Sigmoid colon (tissue), 7 donors: ENCODE results near the gene ACYP2. TPM values are rescaled to one million over a fixed set of nuclear protein-coding genes. Genes with fewer than 3 reads are reported as not detected.

Experiments used
- DNase-seq: peaks from one replicate; pipeline ENCODE4 v3.0.0-alpha.2; 2019
- H3K27ac ChIP-seq, 4 donors: fragments of 200-600 bp; sonication (generic); one replicate each; pipeline ENCODE4 v1.5.1; 2016 to 2019; ENCODE audit warnings: mild to moderate bottlenecking in 1 of 4
- H3K27me3 ChIP-seq, 3 donors: fragments of 200-600 bp; sonication (generic); one replicate each; pipeline ENCODE4 v1.5.1; 2019; ENCODE audit warnings: mild to moderate bottlenecking in 1 of 3
- H3K36me3 ChIP-seq, 4 donors: fragments of 200-600 bp; sonication (generic); one replicate each; pipeline ENCODE4 v1.5.1; 2016 to 2019
- H3K4me1 ChIP-seq, 4 donors: fragments of 200-600 bp; sonication (generic); one replicate each; pipeline ENCODE4 v1.5.1; 2017 to 2019
- H3K4me3 ChIP-seq, 4 donors: fragments of 200-600 bp; sonication (generic); one replicate each; pipeline ENCODE4 v1.5.1; 2017 to 2019; ENCODE audit warnings: mild to moderate bottlenecking in 2 of 4, moderate library complexity in 1 of 4
- H3K9me3 ChIP-seq, 4 donors: fragments of 200-600 bp in 3 of 4; sonication (generic) in 3 of 4; one replicate each; pipeline versions ENCODE4 v1.5.1 to v1.6.1; 2013 to 2019
- CTCF ChIP-seq, 4 experiments: fragments of 450-650 bp in 3 of 4; fragments of 200-600 bp in 1 of 4; IDR thresholded peaks; one replicate each; pipeline ENCODE4 v1.5.1; 2016 to 2019; ENCODE audit warnings: antibody characterized with exemption in 4 of 4, mild to moderate bottlenecking in 3 of 4, moderate library complexity in 2 of 4
- EP300 ChIP-seq, 4 donors: sonication (generic); formaldehyde crosslinking; IDR thresholded peaks; one replicate each; pipeline ENCODE4 v1.6.1; 2017; ENCODE audit warnings: antibody characterized with exemption in 4 of 4
- POLR2A ChIP-seq, 2 donors: fragments of 450-650 bp; IDR thresholded peaks; one replicate each; pipeline ENCODE4 v1.6.1; 2016; ENCODE audit warnings: antibody characterized with exemption in 2 of 2, mild to moderate bottlenecking in 2 of 2, moderate library complexity in 2 of 2
- POLR2AphosphoS5 ChIP-seq, 4 donors: sonication (generic); formaldehyde crosslinking; IDR thresholded peaks; one replicate each; pipeline ENCODE4 v1.6.1; 2017; ENCODE audit warnings: antibody characterized with exemption in 4 of 4
- WGBS, 2 donors: extraction: QIAGEN DNeasy Blood & Tissue Kit; methylation state at CpG; one replicate each; pipeline ENCODE4 v1.1.7; 2013; 5-methylcytosine and 5-hydroxymethylcytosine counted together
- intact Hi-C: fragments of 100-400 bp; cut with DNase I; formaldehyde crosslinking; loops from one replicate; pipeline ENCODE4 v1.15.1; 2023
- polyA plus RNA-seq, 3 donors: library from polyadenylated mRNA; stranded (reverse); fragments of 200-250 nt; gene quantifications; one replicate each; pipeline ENCODE4 v1.2.3, GENCODE V29; 2013
- total RNA-seq, 4 donors: library from RNA; depleted of rRNA; stranded (reverse); fragments of >200 nt; gene quantifications; one replicate each; pipeline ENCODE4 v1.1.0, GENCODE V29; 2016
- donor health status: healthy with polysubstance abuse.
- donor health status: Bipolar disorder and iron deficiency.
- donor health status: healthy.

Gene ACYP2
- total and polyA plus RNA-seq, 7 donors: 13.2 to 32.0 (median 19.8) TPM

DNA sequence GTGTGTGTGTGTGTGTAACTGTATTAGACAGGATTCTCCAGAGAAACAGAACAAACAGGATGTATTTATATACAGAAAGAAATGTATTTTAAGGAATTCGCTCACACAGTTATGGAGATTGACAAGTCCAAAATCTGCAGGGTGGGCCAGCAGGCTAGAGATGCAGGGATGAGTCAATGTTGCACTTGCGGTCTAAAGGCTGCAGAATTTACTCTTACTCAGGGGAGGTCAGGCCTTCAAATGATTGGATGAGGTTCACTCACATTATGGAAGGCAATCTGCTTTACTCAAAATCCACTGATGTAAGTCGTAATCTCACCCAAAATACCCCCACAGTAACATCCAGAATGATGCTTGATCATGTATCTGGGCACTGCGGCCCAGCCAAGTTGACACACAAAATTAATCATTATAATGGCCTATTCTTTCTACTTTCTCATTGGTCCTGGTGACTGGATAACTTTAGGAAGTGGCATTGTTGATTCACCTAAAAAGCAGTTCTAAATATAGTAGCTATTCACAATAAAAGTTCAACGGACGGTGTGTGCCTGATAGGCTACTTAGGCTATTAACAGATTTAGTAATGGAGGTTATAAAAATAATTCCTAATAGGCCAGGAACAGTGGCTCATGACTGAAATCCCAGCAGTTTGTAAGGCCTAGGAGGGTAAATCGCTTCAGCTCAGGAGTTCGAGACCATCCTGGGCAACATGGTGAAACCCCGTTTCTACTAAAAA is 40.6 kb upstream of the ACYP2 start:
- Histone ChIP-seq H3K4me1 (no peaks in the 10 kb centered on the region), H3K36me3 (no peaks in the 10 kb centered on the region), H3K9me3 (no peaks in the 10 kb centered on the region), H3K27ac (no peak overlapping the region), H3K4me3 (no peak overlapping the region), H3K27me3 (no peaks in the 10 kb centered on the region)
- TF ChIP-seq CTCF (IDR thresholded peaks at IDR 0.05): no peak
- TF ChIP-seq POLR2A (IDR thresholded peaks at IDR 0.05): no peak
- no peak for TF ChIP-seq EP300 (IDR thresholded peaks at IDR 0.05)
- no peak for TF ChIP-seq POLR2AphosphoS5 (IDR thresholded peaks at IDR 0.05)
- 91 to 97% methylated on average over 9 of the region's 9 CpGs for WGBS, 2 donors
- intact Hi-C loops: no loop called here
- DNase-seq: no peak

GRCh38 chr2:54076586-54076985 is 38.8 kb upstream of the ACYP2 start:
- TF ChIP-seq POLR2AphosphoS5 (IDR thresholded peaks at IDR 0.05) (no peak), EP300 (IDR thresholded peaks at IDR 0.05) (no peak), POLR2A (IDR thresholded peaks at IDR 0.05) (no peak), CTCF (IDR thresholded peaks at IDR 0.05) (no peak)
- 96 to 97% methylated on average over 1 of the region's 1 CpG for WGBS, 2 donors
- no peaks in the 10 kb centered on the region for H3K4me1 ChIP-seq
- no peak overlapping the region for H3K27ac ChIP-seq
- no peaks in the 10 kb centered on the region for H3K9me3 ChIP-seq
- no peak overlapping the region for H3K4me3 ChIP-seq
- no peaks in the 10 kb centered on the region for H3K27me3 ChIP-seq
- H3K36me3 ChIP-seq: no peaks in the 10 kb centered on the region
- intact Hi-C loops: no loop called here
- DNase-seq: no peak

DNA sequence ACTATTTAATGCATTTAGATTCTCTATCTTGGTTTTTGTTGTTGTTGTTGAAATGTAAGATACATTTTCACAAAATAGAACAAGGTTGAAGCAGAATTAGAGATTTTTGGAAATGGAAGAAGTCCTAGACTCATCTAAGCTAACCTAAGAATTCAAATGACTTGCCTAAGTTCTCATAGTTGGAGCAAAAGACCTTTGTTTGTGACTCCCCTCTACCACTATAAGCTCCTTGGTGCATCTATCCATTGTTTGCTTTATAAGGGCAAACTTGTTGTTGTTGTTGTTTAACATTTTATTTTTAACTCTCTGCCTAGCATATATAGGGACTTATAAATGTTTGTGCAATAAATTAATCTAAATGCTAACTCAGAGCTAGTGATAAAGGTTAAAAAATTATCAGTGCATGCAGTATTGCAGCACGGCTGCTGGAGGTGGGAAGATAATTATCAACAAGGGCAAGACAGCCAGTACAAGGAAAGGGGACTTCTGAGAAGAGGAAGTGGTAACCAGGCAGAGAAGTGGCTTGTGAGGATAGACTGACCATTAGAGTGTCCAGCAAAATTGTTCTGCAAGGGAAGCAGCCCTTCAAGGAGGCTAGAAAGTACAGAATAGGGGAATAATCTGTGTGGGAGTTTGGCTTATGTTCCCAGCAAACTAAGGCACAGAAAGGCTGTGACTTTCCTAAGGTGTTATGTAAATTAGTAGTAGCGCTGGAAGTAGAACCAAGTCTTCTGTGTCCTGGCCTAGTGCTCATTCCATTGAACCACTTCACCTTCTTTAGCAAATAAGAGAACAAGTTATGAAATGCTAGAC is 38.1 kb upstream of the ACYP2 start:
- intact Hi-C loops: no loop called here
- Histone ChIP-seq H3K4me3 (no peak overlapping the region), H3K27ac (no peak overlapping the region), H3K36me3 (no peaks in the 10 kb centered on the region), H3K9me3 (no peaks in the 10 kb centered on the region), H3K4me1 (no peaks in the 10 kb centered on the region), H3K27me3 (no peaks in the 10 kb centered on the region)
- no peak for DNase-seq
- WGBS, 2 donors: 81 to 83% methylated on average over 2 of the region's 2 CpGs
- no peak for TF ChIP-seq CTCF (IDR thresholded peaks at IDR 0.05)
- no peak for TF ChIP-seq POLR2AphosphoS5 (IDR thresholded peaks at IDR 0.05)
- TF ChIP-seq EP300 (IDR thresholded peaks at IDR 0.05): no peak
- TF ChIP-seq POLR2A (IDR thresholded peaks at IDR 0.05): no peak

GRCh38 chr2:54079331-54079730 is 36.1 kb upstream of the ACYP2 start:
- no peak for TF ChIP-seq POLR2AphosphoS5 (IDR thresholded peaks at IDR 0.05)
- TF ChIP-seq EP300 (IDR thresholded peaks at IDR 0.05): no peak
- no peak for TF ChIP-seq CTCF (IDR thresholded peaks at IDR 0.05)
- no peak for TF ChIP-seq POLR2A (IDR thresholded peaks at IDR 0.05)
- Histone ChIP-seq H3K4me3 (no peak overlapping the region), H3K4me1 (no peaks in the 10 kb centered on the region), H3K9me3 (no peaks in the 10 kb centered on the region), H3K36me3 (no peaks in the 10 kb centered on the region), H3K27ac (no peak overlapping the region), H3K27me3 (no peaks in the 10 kb centered on the region)
- no peak for DNase-seq
- intact Hi-C loops: no loop called here
- 70 to 78% methylated on average over 2 of the region's 2 CpGs for WGBS, 2 donors
